ENCODE data around the gene ZC3HAV1L. TPM values are rescaled to one million over a fixed set of nuclear protein-coding genes. Genes with fewer than 3 reads are reported as not detected.
A peak's percentile ranks its signal among the peaks of the same experiment; 100 is the strongest.

The ZC3HAV1L gene
- total RNA-seq, 1 experiment from 2014 or later: 27.3 TPM

DNA sequence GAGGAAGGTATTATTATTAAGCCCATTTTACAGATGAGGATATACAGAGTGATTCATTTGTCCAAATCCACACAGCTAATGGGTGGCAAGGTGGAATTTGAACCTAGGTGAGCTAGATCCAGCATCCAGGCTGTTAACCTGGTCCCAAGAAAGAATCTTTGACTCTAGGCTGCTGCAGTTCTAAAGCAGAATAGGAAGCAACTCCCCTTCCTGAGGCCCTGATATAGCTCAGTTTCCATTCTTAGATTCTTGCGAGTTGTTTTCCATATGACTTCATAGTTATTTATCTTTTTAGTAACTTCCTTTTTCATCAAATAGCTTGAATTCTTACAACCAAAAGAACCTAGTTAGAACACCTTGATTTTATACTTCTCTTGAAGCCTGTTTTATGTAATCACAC lies 24.1 kb upstream of the ZC3HAV1L start:
- DNase-seq (ENCODE audit: low read depth, low spot score): no peak
- in situ Hi-C loops (cut with HindIII; ENCODE audit: low pct_unique_long_range_greater_than_20kb, low sequenced_read_pairs): no loop called here
- no peaks in the 10 kb centered on the region for H3K27me3 ChIP-seq (ENCODE audit: control insufficient read depth, insufficient read depth, low read length)
- H3K36me3 ChIP-seq (ENCODE audit: control insufficient read depth, insufficient read depth, low read length): peaks cover 30% of the 10 kb centered on the region
- intact Hi-C loops (cut with micrococcal nuclease; ENCODE audit: unreplicated experiment): no loop called here
- H3K27ac ChIP-seq (ENCODE audit: low read length): no peak overlapping the region
- BruUV-seq (replicated peaks): TSS peak; percentile 38
- ChIA-PET CTCF (no interaction called here), POLR2A (no interaction called here)
- H3K9me3 ChIP-seq (ENCODE audit: control insufficient read depth, insufficient read depth, low read depth, low read length): no peaks in the 10 kb centered on the region
- H3K4me3 ChIP-seq (ENCODE audit: low read depth in 2 of 2, low read length in 2 of 2): no peak overlapping the region
- TF ChIP-seq TCF7L2 (IDR thresholded peaks at IDR 0.05; ENCODE audit: low read depth, low read length): no peak
- TF ChIP-seq POLR2AphosphoS5 (IDR thresholded peaks at IDR 0.05; ENCODE audit: low read depth, low read length): no peak
- TF ChIP-seq, protein P1, sequence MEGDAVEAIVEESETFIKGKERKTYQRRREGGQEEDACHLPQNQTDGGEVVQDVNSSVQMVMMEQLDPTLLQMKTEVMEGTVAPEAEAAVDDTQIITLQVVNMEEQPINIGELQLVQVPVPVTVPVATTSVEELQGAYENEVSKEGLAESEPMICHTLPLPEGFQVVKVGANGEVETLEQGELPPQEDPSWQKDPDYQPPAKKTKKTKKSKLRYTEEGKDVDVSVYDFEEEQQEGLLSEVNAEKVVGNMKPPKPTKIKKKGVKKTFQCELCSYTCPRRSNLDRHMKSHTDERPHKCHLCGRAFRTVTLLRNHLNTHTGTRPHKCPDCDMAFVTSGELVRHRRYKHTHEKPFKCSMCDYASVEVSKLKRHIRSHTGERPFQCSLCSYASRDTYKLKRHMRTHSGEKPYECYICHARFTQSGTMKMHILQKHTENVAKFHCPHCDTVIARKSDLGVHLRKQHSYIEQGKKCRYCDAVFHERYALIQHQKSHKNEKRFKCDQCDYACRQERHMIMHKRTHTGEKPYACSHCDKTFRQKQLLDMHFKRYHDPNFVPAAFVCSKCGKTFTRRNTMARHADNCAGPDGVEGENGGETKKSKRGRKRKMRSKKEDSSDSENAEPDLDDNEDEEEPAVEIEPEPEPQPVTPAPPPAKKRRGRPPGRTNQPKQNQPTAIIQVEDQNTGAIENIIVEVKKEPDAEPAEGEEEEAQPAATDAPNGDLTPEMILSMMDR (IDR thresholded peaks at IDR 0.05): no peak
- TF ChIP-seq SIN3A (IDR thresholded peaks at IDR 0.05; ENCODE audit: borderline replicate concordance, insufficient read depth, low read depth, low read length): no peak
- TF ChIP-seq, protein P2, sequence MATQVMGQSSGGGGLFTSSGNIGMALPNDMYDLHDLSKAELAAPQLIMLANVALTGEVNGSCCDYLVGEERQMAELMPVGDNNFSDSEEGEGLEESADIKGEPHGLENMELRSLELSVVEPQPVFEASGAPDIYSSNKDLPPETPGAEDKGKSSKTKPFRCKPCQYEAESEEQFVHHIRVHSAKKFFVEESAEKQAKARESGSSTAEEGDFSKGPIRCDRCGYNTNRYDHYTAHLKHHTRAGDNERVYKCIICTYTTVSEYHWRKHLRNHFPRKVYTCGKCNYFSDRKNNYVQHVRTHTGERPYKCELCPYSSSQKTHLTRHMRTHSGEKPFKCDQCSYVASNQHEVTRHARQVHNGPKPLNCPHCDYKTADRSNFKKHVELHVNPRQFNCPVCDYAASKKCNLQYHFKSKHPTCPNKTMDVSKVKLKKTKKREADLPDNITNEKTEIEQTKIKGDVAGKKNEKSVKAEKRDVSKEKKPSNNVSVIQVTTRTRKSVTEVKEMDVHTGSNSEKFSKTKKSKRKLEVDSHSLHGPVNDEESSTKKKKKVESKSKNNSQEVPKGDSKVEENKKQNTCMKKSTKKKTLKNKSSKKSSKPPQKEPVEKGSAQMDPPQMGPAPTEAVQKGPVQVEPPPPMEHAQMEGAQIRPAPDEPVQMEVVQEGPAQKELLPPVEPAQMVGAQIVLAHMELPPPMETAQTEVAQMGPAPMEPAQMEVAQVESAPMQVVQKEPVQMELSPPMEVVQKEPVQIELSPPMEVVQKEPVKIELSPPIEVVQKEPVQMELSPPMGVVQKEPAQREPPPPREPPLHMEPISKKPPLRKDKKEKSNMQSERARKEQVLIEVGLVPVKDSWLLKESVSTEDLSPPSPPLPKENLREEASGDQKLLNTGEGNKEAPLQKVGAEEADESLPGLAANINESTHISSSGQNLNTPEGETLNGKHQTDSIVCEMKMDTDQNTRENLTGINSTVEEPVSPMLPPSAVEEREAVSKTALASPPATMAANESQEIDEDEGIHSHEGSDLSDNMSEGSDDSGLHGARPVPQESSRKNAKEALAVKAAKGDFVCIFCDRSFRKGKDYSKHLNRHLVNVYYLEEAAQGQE (IDR thresholded peaks at IDR 0.05; ENCODE audit: insufficient read depth in 1 of 2, low read depth in 2 of 2, low read length in 1 of 2): no peak
- H3K4me1 ChIP-seq (ENCODE audit: control insufficient read depth, insufficient read depth, low read length): no peaks in the 10 kb centered on the region
- no peak for ATAC-seq

DNA sequence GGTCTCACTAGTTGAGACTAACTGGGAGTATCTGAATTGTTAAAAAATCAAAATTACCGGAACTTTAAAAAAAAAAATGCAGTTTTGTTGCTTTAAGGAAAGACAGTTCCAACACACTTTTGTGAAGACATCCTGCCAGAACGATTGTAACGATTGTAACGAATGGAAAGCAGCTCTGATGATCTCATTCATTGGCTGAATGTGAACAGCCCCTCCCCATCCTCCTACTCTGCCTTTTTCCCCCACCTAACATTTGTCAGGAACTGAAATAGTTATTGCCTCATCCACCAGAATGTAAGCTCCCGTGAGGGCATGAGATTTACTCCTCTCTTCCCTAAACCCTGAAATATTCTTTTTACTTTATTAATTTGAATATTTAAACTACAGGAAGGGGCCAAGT lies 23.1 kb upstream of the ZC3HAV1L start:
- Histone ChIP-seq H3K4me3 (ENCODE audit: low read depth in 2 of 2, low read length in 2 of 2) (no peak overlapping the region), H3K4me1 (ENCODE audit: control insufficient read depth, insufficient read depth, low read length) (no peaks in the 10 kb centered on the region), H3K36me3 (ENCODE audit: control insufficient read depth, insufficient read depth, low read length) (peaks cover 28% of the 10 kb centered on the region; the same call in 1 of the 2 replicates), H3K27ac (ENCODE audit: low read length) (no peak overlapping the region), H3K27me3 (ENCODE audit: control insufficient read depth, insufficient read depth, low read length) (no peaks in the 10 kb centered on the region), H3K9me3 (ENCODE audit: control insufficient read depth, insufficient read depth, low read depth, low read length) (no peaks in the 10 kb centered on the region)
- no peak for DNase-seq (ENCODE audit: low read depth, low spot score)
- TF ChIP-seq SIN3A (IDR thresholded peaks at IDR 0.05; ENCODE audit: borderline replicate concordance, insufficient read depth, low read depth, low read length): no peak
- TF ChIP-seq, protein P2 (IDR thresholded peaks at IDR 0.05; ENCODE audit: insufficient read depth in 1 of 2, low read depth in 2 of 2, low read length in 1 of 2): no peak
- TF ChIP-seq TCF7L2 (IDR thresholded peaks at IDR 0.05; ENCODE audit: low read depth, low read length): no peak
- TF ChIP-seq, protein P1 (IDR thresholded peaks at IDR 0.05): no peak
- no peak for TF ChIP-seq POLR2AphosphoS5 (IDR thresholded peaks at IDR 0.05; ENCODE audit: low read depth, low read length)
- POLR2A ChIA-PET: interaction anchor here (0.7 kb wide), 1 partner anchor 116 kb away, joined by 3 read pairs; no protein-coding TSS in a partner anchor
- intact Hi-C loops (cut with micrococcal nuclease; ENCODE audit: unreplicated experiment) (no loop called here), in situ Hi-C loops (cut with HindIII; ENCODE audit: low pct_unique_long_range_greater_than_20kb, low sequenced_read_pairs) (no loop called here)
- CTCF ChIA-PET: no interaction called here
- no TSS peak for BruUV-seq (replicated peaks)
- ATAC-seq: no peak
